HL-60 (cell line): ENCODE measurements around the gene ANKRD12.

Experiments
- DNase-seq, 2 experiments: peaks; one replicate each; pipeline ENCODE4 v3.0.0-alpha.2; 2010 to 2020; ENCODE audit warnings: low read depth in 1 of 2, low spot score in 1 of 2
- H3K27ac ChIP-seq: fragments of 250-450 bp; sonication (Bioruptor Pico); replicated peaks from 2 replicates; pipeline ENCODE4 v1.5.1; 2020; ENCODE audit warnings: mild to moderate bottlenecking, moderate library complexity
- H3K27me3 ChIP-seq: fragments of 250-450 bp; sonication (Bioruptor Pico); 2 replicates; pipeline ENCODE4 v1.5.1; 2021; ENCODE audit warnings: mild to moderate bottlenecking, moderate library complexity; ENCODE audit not compliant: insufficient read depth, poor library complexity, severe bottlenecking
- H3K4me3 ChIP-seq: replicated peaks from 2 replicates; pipeline ENCODE4 v1.5.1; 2011; ENCODE audit warnings: mild to moderate bottlenecking, control low read depth, low read length; ENCODE audit not compliant: insufficient read depth
- GABPA ChIP-seq: IDR thresholded peaks from 2 replicates; pipeline ENCODE4 v1.6.1; 2012; ENCODE audit warnings: low read depth
- POLR2AphosphoS5 ChIP-seq: IDR thresholded peaks from 2 replicates; pipeline ENCODE4 v1.6.1; 2012; ENCODE audit warnings: low read depth
- REST ChIP-seq: IDR thresholded peaks from 2 replicates; pipeline ENCODE4 v1.6.1; 2012; ENCODE audit warnings: low read depth; ENCODE audit not compliant: insufficient replicate concordance
- SPI1 ChIP-seq: IDR thresholded peaks from 2 replicates; pipeline ENCODE4 v1.6.1; 2012; ENCODE audit warnings: low read depth, mild to moderate bottlenecking, borderline replicate concordance
- TF ChIP-seq, protein P1 (sequence below): IDR thresholded peaks from one replicate; pipeline ENCODE4 v1.5.1; 2011; ENCODE audit warnings: low read length, control low read depth, inconsistent platforms; ENCODE audit not compliant: insufficient read depth

Gene ANKRD12

DNA sequence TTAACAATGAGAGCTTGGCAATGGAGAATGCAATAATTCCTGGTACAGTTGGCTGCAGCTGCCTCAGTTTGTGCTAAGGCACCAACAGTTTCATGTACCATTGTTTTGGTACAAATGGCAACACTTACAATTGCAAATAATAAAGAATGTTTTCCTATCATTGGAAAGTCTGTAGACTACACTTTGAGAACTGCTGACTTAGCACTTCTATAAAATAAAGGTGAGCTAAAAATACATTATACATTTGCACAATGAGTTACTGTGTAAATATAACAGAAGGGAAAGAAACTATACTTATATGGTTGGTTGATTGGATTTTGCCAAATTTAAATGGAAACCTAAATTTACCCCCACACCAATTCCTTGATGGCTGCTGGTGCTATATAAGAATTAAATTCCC lies 153.1 kb downstream of the ANKRD12 start:
- DNase-seq = no peak
- Histone ChIP-seq H3K4me3 (no peak overlapping the region), H3K27me3 (no peaks in the 10 kb centered on the region), H3K27ac (no peak overlapping the region)
- TF ChIP-seq REST (no peak), POLR2AphosphoS5 (no peak), SPI1 (no peak), GABPA (no peak)
- TF ChIP-seq, protein P1, sequence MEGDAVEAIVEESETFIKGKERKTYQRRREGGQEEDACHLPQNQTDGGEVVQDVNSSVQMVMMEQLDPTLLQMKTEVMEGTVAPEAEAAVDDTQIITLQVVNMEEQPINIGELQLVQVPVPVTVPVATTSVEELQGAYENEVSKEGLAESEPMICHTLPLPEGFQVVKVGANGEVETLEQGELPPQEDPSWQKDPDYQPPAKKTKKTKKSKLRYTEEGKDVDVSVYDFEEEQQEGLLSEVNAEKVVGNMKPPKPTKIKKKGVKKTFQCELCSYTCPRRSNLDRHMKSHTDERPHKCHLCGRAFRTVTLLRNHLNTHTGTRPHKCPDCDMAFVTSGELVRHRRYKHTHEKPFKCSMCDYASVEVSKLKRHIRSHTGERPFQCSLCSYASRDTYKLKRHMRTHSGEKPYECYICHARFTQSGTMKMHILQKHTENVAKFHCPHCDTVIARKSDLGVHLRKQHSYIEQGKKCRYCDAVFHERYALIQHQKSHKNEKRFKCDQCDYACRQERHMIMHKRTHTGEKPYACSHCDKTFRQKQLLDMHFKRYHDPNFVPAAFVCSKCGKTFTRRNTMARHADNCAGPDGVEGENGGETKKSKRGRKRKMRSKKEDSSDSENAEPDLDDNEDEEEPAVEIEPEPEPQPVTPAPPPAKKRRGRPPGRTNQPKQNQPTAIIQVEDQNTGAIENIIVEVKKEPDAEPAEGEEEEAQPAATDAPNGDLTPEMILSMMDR = no peak

DNA sequence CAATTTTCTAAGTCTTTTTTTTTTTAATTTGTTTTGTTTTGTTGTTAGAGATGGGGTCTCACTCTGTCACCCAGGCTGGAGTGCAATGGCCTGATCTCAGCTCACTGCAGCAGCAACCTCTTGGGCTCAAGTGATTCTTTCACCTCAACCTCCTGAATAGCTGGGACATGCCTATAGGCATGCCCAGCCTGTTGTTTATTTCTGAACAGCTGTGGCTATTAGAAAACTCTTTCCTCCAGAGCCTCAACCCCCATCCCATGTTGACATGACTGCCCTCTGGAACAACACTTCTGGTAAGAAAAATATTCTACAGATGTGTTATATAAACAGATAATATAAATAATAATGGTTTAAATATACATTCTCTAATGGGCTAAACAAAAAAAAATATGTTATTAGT lies 153.6 kb downstream of the ANKRD12 start:
- TF ChIP-seq POLR2AphosphoS5 = no peak
- no peaks in the 10 kb centered on the region for H3K27me3 ChIP-seq
- no peak overlapping the region for H3K4me3 ChIP-seq
- no peak for DNase-seq
- no peak overlapping the region for H3K27ac ChIP-seq

DNA sequence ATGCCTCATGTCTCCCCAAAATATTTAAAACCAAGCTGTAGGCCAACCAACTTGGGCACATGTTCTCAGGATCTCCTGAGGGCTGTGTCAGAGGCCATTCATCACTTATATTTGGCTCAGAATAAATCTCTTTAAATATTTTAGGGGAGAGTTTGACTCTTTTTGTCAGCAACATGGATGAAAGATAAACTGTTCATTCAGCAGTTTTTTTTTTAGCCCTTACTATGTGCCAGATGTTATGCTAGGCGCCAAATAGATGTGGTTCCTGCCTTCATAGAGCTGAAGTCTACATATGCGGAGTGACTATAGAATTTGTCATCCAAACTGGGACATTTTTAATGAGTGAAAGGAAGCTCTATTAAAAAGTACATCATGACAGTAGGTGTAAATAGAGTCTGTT lies 155.5 kb downstream of the ANKRD12 start:
- DNase-seq = no peak
- Histone ChIP-seq H3K4me3 (no peak overlapping the region), H3K27ac (no peak overlapping the region), H3K27me3 (no peaks in the 10 kb centered on the region)
- TF ChIP-seq REST = no peak

DNA sequence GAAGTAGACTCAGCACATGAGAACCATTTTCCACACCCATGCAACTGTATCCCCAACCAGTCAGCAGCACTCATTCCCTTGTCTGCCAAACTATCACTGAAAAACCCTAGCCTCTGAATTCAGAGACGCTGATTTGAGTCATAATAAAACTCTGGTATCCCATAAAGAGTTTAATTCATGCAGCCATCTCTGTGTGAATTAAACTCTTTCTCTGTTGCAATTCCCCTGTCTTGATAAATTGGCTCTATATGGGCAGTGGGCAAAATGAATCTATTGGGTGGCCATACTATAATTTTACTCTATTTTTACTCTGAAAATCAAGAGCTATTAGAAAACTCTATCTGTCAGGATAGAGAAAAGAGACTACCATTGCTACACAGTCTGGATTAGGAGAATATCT lies 157.4 kb downstream of the ANKRD12 start:
- H3K27me3 ChIP-seq = no peaks in the 10 kb centered on the region
- no peak for DNase-seq
- H3K4me3 ChIP-seq = no peak overlapping the region
- TF ChIP-seq, protein P1 = no peak
- no peak for TF ChIP-seq POLR2AphosphoS5
- no peak for TF ChIP-seq SPI1
- TF ChIP-seq GABPA = no peak
- TF ChIP-seq REST = no peak
- no peak overlapping the region for H3K27ac ChIP-seq
